ENCODE data around the gene PPP2R1A.

Gene PPP2R1A

DNA sequence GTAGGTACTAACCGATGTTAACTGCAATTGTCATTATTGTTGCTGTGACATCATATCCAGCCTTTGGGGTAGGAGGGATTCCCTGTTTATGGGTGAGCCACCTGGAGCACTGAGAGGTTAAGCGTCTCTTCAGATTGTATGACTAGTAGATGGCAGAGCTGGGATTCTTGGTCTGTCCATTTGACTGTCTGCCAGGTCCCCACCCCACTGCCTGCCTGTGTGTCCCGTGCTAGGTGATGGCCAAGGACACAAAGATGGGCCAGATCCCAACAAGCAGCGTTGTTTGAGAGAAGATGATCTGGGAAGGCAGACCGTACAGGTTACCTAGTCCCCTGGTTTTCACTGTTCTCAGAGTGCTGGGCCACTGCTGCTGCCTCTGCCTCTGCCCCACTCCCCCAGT lies 16.6 kb downstream of the PPP2R1A start:
- DNase-seq = no peak

DNA sequence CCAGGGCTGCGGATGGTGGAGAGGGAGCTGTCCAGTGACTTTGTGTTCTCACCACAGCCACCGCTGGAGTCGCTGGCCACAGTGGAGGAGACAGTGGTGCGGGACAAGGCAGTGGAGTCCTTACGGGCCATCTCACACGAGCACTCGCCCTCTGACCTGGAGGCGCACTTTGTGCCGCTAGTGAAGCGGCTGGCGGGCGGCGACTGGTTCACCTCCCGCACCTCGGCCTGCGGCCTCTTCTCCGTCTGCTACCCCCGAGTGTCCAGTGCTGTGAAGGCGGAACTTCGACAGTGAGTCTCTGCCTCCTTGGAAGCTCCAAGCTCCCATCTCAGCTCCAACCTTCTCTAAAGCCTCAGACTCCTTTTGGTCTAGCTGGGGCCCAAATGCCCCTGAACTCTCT lies 21.4 kb downstream of the PPP2R1A start:
- no peak for DNase-seq

DNA sequence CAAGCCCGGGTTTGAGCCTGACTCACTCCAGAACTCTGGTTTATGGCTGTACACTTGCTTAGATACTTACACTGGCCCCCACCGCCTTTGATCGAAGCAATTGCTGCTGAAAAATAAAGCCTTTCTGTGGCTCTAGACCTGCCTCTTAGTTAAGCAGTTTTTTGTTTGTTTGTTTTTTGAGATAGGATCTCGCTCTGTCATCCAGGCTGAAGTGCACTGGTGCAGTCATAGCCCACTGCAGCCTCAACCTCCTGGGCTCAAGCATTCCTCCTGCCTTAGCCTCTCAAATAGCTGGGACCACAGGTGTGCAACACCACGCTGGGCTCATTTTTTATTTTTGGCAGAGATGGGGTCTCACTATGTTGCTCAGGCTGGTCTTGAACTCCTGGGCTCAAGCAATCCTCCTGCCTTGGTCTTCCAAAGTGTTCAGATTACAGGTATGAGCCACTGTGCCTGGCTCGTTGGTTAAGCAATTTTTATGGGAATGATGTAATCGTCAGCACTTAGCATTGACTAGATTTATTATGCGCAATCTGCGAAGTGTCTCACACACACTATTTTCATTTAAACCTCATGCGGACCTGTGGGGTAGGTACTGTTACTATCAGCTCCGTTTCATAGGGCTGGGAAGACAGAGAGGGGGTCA lies 22.2 kb downstream of the PPP2R1A start:
- no peak for DNase-seq

DNA sequence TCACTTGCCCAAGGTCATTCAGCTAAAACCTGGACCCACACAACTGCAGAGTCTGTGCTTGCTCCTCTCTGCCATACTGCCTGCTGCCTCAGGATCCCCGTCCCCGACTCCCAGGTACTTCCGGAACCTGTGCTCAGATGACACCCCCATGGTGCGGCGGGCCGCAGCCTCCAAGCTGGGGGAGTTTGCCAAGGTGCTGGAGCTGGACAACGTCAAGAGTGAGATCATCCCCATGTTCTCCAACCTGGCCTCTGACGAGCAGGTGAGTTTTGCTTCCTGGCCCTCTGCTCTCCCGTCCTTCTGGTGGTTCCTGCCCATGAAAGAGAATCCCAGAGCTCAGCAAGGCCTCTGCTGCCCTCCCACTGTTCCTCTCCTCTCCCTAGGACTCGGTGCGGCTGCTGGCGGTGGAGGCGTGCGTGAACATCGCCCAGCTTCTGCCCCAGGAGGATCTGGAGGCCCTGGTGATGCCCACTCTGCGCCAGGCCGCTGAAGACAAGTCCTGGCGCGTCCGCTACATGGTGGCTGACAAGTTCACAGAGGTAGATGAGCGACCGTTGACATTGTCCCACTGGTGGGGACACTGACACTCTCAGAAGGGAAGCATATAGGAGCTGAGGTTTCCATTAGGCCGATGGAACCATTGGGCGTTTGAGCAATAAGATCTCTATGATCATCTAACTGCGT lies 22.9 kb downstream of the PPP2R1A start:
- no peak for DNase-seq

DNA sequence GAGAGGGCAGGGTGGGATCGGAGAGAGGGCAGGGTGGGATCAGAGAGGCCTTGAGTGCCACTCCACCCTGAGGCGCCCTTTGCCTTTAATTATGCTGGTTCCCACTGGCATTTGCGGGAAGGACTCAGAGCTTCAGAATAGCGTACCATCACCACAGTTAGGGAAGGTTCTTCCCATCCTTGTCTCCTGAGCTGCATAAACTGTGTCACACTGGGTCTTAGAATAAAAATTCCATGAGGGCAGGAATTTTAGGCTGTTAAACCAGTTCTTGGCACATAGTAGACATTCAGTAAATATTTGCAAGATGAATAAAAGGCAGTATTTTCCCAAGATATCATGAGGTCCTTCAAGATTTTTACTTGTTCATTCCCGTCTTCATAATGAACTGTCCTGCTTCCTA lies 24.4 kb downstream of the PPP2R1A start:
- DNase-seq = no peak

DNA sequence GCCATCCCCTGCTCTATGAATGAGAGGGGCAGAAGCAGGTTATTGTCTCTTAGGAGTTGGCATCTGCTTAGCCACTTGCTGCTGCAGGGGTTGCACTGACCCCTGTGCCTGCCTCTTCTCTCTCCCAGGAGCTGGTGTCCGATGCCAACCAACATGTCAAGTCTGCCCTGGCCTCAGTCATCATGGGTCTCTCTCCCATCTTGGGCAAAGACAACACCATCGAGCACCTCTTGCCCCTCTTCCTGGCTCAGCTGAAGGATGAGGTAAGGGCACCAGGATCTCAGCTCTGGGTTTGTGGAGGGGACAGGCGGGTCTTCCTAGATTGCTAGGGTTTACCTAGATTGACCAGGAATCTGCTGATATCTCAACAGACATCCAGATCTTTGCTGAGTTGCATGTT lies 26.5 kb downstream of the PPP2R1A start:
- DNase-seq = no peak

DNA sequence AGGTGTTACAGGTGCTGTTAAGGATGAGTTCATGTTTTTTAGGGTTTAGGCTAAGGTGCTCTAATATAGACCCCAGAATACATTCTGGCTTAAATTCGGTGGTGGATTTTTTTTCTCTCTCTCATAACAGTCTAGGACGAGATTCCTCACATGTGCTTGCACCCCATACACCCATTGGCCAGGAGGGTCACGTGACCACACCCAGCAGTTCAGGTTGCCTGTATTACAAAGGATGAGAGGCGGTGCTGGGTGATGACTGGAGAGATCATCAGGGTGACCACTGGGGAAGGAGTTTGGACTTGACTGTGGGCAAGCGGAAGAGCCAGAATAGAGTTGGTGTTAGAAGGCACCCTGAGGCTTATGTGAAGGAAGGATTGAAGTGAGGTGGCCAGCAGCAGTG lies 27.7 kb downstream of the PPP2R1A start:
- DNase-seq = no peak

DNA sequence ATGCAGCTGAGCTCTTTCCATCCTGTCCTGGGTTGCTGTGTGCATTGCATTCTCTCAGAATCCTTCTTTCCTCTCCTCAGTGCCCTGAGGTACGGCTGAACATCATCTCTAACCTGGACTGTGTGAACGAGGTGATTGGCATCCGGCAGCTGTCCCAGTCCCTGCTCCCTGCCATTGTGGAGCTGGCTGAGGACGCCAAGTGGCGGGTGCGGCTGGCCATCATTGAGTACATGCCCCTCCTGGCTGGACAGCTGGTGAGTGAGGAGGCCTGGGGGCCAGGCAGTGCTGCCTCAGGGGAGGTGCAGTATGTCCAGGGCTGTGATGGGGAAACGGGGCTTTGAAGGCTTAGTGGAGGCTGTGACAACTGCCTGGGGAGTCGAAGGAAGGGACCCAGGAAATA lies 29.8 kb downstream of the PPP2R1A start:
- DNase-seq = no peak

DNA sequence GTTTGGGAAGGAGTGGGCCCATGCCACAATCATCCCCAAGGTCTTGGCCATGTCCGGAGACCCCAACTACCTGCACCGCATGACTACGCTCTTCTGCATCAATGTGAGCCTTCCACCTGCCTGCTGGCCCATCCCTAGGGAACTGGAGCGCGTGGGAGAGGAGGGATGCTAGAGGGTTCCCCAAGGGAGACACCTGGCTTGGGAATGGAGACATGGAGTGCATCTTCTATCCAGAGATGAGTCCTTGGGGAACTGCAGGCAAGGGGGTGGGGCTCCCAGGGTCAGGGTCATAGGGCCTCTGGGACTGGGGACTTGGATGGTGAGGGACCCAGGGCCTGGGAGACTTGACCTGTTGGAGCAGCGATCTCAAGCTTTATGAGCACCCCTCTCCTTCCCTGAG lies 31.2 kb downstream of the PPP2R1A start:
- DNase-seq = no peak

DNA sequence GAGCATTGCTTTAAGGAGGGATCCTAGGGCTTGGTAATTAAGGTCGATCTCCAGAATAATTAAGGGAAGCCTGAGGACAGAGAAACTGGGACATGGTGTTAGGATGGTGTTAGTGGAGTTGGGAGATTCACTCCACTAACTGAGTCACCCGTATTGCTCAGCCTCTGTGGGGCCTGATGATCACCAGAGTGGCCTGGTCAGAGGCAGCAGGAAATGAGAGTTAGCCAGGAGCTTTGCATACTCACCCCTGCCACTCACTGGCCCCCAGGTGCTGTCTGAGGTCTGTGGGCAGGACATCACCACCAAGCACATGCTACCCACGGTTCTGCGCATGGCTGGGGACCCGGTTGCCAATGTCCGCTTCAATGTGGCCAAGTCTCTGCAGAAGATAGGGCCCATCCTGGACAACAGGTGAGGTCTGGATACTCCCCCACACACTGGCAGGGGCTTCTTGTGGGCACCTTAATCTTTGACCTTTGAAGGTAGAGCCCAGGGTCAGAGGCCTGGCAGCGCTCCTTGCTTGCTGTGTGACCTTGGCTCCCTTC lies 32.1 kb downstream of the PPP2R1A start:
- no peak for DNase-seq

DNA sequence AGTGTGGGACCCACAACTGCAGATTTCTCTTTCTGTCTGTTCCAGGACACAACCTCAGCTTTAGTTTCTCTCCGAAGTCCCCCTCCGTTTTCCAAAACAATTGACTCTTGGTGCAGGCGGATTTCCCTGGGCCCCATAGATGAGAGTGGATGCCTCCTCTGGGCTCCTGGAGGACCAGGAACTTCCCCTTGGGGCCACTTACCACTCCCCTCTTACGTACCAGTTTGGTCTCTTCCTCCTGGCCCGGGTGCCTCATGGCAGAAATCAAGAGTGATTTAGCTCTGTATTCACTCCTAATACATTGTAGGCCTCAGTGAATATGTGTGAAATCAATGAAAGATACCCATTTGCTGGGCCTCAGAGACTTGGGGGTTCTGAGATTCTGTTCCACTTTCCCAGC lies 34.4 kb downstream of the PPP2R1A start:
- DNase-seq = no peak

DNA sequence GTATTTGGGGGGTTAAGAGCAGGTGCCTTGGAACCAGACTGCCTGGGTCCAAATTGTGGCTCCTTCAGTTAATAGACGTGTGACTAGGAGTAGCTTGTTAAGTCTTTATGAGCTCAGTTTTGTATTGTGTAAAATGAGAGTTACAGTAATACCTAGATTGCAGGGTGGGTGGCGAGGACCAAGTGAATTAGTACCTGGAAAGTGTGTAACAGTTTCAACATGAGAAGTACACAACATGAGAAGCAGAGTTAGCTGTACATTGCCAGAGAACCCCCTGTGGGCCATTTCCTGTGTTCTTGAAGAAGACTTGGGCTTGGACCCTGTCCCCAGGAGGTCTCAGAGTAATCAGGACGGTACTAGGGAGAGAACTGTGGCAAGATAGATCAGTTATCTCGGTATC lies 36.8 kb downstream of the PPP2R1A start:
- DNase-seq = no peak

DNA sequence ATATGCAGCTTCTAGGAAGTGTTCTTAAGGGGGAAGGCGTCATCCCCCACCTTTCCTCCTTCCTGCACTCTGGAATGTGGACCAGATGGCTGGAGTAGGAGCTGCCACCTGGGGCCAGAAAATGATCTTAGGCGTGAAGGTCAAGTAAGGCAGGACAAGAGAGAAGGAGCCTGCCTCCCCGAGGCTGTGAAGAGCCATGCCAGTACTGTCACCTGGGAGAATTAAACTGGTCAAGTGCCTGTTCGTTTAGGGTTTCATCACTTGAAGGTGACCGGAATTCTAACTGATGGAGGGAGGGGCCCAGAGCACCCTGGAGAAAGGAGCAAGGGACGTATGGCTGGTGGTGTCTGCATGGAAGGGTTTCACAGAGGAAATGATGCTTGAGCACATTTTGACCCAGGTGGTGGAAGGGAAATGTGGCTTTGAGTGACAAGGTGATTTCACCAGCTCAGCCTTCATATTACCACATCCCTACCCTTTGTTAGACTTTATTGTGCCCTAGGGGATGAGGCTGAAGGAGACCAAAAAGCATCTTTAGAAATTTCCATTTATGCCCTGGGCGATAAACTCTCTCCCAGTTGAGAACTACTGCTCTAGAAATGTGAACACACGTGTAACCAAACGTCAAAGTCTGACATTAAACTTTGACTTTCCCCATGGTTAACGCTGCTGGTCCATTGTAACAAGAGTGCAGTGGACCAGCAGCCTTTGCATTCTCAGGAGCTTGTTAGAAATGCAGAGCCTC lies 37.5 kb downstream of the PPP2R1A start:
- DNase-seq = no peak

DNA sequence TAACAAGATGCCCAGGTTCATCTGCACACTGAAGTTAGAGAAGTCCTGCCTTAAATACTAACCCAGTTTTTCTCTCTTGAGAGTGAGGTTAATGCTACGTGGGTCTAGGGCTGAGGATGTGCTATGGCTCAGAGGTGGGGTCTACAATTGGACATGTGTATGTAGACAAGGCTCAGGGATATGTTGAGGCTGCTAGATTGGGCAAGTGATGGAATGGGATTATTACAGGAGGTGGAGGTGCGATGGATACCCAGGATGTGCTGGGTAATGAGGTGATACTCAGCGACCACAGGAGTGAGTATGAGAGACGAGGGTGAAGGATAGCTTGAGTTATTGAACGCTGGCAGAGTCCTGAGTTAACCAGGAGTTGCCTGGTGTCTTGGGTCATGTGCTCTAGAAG lies 38.1 kb downstream of the PPP2R1A start:
- no peak for DNase-seq

DNA sequence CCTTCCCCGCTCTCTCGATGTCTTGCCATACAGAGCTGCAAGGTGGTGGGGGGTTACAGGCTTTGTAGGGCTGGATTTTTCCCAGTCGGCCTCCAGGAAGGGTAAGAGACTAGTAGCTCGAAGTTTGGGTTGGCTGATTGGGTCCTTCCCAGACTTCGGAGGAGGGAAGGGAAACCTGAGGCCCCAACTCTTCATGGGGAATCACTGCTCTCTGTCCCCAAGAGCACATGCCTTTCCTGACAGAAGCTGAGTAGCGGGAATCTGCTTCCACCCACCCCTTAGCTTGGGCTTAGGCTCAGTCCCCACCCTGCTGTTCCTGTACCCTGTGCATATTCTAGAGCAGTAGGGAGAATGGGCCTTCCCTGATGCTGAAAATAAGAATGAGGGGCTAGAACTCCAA lies 39.7 kb downstream of the PPP2R1A start:
- no peak for DNase-seq

DNA sequence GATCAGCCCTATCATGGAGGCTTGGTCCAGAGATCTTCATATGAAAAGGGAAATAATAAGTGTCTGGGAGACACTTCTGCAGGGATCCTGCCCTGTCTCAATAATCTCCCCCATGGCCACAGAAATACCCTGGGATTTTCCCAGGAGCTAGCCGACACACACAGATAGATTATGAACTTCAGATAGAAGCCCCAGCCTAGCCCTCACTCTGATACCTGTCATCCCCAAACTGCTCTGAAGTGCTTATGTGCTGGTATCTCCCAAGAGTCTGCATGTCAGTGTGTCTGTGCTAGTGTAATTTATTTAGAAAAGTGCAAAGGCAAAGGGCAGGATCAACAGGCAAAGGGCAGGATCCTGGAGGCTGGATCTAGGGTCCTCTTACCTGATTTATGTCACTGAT lies 40.8 kb downstream of the PPP2R1A start:
- no peak for DNase-seq

DNA sequence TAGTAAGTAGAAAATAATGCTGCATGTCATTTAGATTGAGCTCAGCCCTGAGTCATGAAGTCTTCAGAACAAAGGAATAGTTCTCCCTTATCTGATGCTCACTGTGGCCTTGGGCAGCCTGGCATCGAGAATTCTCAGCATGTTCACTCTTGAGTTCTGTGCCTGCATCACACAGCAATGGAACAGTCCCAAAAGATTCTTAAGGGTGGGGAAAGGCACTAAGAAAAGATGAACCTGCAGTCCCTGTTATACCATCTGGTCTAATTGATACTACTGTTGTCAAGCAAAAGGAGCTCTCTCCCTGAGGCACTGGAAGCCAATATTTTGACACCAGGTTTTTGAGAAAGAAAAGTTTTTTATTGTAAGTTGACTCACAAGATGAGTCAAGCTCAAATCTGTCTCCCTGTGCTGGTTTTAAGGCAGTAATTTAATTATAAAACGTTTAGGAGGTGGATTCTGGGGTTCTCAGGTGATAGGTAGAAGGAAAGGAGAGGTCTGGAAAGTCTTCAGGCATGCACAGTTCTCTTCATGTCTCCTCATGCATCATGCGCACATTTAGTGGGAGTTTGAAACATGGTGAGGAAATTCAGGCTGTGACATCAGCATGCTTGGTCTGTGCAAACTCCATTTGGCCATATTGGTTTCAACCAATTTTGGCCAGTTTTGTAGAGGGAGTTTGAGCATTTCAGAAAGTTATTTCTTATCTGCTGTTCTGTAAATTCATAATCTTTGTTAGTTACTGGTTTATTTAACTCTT lies 41.5 kb downstream of the PPP2R1A start:
- DNase-seq = no peak

DNA sequence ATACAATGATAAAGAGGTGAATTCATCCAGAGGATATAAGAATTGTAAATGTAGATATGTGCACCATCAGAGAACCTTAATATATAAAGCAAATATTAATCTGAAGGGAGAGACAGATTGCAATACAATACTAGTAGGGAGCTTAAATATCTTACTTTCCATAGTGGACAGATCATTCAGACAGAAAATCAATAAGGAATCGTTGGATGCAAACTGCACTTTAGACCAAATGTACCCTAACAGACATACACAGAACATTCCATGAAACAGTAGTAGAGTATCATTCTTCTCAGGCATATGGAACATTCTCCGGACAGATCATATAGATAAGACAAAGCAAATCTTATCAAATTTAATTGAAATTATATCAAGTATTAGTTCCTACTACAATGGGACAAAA lies 44.6 kb downstream of the PPP2R1A start:
- DNase-seq = no peak

DNA sequence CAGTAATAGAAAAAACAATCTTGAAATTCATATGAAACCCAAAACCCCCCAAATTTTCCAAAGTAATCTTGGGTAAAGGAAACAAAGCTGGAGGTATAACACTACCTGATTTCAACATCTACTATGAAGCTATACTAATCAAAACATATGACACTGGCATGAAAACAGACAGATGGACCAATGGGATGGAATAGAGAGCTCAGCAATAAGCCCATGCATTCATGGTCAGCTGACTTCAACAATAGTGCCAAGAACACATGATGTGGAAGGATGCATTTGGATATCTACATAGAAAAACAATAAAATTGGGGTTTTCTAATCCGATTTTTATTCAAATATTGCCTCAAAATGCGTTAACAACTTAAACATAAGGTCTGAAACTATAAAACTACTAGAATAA lies 47.3 kb downstream of the PPP2R1A start:
- DNase-seq = no peak

DNA sequence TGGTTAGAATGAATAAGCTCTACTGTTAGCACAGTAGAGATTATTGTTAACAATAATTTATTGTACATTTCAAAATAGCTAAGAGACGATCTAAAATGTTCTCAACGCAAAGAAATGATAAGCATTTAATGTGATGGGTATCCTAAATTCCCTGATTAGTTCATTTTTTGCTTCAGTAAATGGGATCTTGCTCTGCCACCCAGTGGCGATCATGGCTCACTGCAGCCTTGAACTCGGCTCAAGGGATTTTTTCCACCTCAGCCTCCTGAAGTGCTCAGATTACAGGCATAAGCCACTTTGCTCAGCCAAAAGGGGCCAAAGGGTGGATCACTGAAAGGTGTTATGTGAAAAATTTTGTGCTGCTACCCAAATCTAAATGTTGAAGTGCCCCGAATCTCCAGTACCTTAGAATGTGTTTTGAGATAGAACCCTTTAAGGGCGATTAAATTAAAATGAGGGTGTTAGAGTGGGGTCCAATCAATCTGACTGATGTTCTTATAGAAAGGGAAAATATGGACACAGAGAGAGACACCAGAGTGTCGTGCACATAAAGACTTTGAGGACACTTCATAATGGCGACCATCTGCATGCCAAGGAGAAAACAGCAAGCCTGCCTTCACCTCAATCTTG lies 48.0 kb downstream of the PPP2R1A start:
- peak; percentile 49 for DNase-seq

DNA sequence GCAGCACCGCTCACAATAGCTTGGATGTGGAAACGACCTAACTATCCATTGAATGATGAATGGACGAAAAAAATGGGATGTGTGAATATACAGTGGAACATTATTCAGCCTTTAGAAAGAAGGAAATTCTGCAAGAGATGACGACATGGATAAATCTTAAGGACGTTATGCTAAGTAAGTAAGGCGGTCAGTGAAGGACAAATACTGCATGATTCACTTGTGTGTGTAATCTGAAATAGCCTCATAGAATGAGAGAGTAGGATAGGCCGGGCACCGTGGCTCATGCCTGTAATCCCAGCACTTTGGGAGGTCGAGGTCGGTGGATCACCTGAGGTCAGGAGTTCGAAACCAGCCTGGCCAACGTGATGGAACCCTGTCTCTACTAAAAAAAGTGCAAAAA lies 54.2 kb downstream of the PPP2R1A start:
- no peak for DNase-seq

DNA sequence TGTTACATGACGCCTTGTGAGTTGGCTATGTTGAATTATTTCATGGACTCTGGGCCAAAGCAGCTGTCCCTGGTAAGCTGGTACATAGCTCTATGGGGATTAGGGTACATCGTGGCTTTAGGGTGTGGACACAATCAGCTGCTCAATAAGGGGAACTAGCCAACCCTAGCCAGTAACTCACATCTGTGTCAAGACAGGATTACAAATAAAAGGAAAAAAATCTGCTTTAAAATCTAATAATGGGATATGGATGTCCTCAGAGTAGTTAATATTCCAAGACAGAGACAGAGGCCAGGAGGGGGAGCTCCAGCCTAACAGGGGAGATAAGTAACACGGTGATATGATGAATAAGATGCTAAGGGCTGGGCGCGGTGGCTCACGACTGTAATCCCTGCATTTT lies 58.4 kb downstream of the PPP2R1A start:
- DNase-seq = peak; percentile 43

DNA sequence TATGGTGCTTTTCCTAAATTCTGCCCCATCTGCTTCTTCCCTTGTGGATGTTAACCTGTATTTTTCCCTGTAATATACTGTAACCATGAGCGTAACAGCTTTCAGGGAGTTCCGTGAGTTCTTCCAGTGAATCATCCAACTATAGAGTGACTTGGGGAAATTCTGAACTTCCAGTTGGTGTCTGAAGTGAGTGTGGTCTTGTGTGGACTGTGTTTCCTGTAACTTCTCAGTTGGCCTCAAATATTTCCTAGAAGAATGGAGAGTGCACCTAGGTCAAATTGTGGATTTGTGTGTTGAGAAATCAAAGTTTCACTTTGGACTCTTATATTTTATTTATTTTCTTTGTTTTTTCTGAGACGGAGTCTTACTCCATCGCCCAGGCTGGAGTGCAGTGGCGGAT lies 68.6 kb downstream of the PPP2R1A start:
- no peak for DNase-seq
